K562 (cell line): ENCODE measurements around the gene DAPK3. TPM values are rescaled to one million over a fixed set of nuclear protein-coding genes. Genes with fewer than 3 reads are reported as not detected.
"Not testable (repeated sequence)": the region's sequence is repeated elsewhere in the genome, so short reads cannot be mapped to it uniquely, and the experiment has no call there.

Experiments used
- BCOR ChIP-seq: fragments of 450-650 bp; IDR thresholded peaks from 2 replicates; pipeline ENCODE4 v1.6.1; 2016
- C11orf30 ChIP-seq: fragments of 450-650 bp; IDR thresholded peaks from 2 replicates; pipeline ENCODE4 v1.6.1; 2016; ENCODE audit warnings: low read depth, mild to moderate bottlenecking
- CBFA2T3 ChIP-seq: fragments of 450-650 bp; IDR thresholded peaks from 2 replicates; pipeline ENCODE4 v1.6.1; 2017
- CEBPB ChIP-seq: fragments of 450-650 bp; IDR thresholded peaks from 2 replicates; pipeline ENCODE4 v1.6.1; 2016; ENCODE audit warnings: missing genetic modification characterization, missing compliant biosample characterization
- DPF2 ChIP-seq: fragments of 450-650 bp; IDR thresholded peaks from 2 replicates; pipeline ENCODE4 v1.6.1; 2016
- EP300 ChIP-seq: IDR thresholded peaks from 2 replicates; pipeline ENCODE4 v1.6.1; 2012; ENCODE audit warnings: low read length, improper control_type of control experiment
- EP400 ChIP-seq: fragments of 450-650 bp; IDR thresholded peaks from 2 replicates; pipeline ENCODE4 v1.6.1; 2017; ENCODE audit warnings: antibody characterized with exemption, mild to moderate bottlenecking, moderate library complexity
- HDGF ChIP-seq: fragments of 450-650 bp; IDR thresholded peaks from 2 replicates; pipeline ENCODE4 v1.6.1; 2016
- HMBOX1 ChIP-seq: sonication (generic); IDR thresholded peaks from 2 replicates; pipeline ENCODE4 v1.6.1; 2016
- ID3 ChIP-seq, 2 experiments: fragments of 250-450 bp in 1 of 2; fragments of 450-650 bp in 1 of 2; sonication (Bioruptor Pico) in 1 of 2; IDR thresholded peaks; 2 replicates each; pipeline versions ENCODE4 v1.6.1 to v1.8.0; 2016 to 2021; ENCODE audit warnings: mild to moderate bottlenecking in 2 of 2, moderate library complexity in 2 of 2, missing compliant biosample characterization in 1 of 2, missing genetic modification characterization in 1 of 2
- KDM1A ChIP-seq, 2 experiments: fragments of 450-650 bp; IDR thresholded peaks; 2 replicates each; pipeline ENCODE4 v1.6.1; 2016; ENCODE audit warnings: mild to moderate bottlenecking in 2 of 2
- MNT ChIP-seq, 2 experiments: fragments of 450-650 bp; conservative IDR thresholded peaks; 2 replicates each; pipeline ENCODE4 v1.6.1; 2017; ENCODE audit warnings: mild to moderate bottlenecking in 2 of 2, moderate library complexity in 2 of 2
- MTA1 ChIP-seq: fragments of 450-650 bp; IDR thresholded peaks from 2 replicates; pipeline ENCODE4 v1.6.1; 2017; ENCODE audit warnings: borderline replicate concordance
- MTA2 ChIP-seq: fragments of 450-650 bp; IDR thresholded peaks from 2 replicates; pipeline ENCODE4 v1.6.1; 2016; ENCODE audit warnings: low read depth
- SMARCC2 ChIP-seq: fragments of 450-650 bp; IDR thresholded peaks from 2 replicates; pipeline ENCODE4 v1.6.1; 2017; ENCODE audit warnings: antibody characterized with exemption, moderate library complexity, mild to moderate bottlenecking, low read depth
- TAF9B ChIP-seq: fragments of 450-650 bp; IDR thresholded peaks from 2 replicates; pipeline ENCODE4 v1.6.1; 2018; ENCODE audit warnings: mild to moderate bottlenecking; ENCODE audit not compliant: partially characterized antibody
- TAL1 ChIP-seq: fragments of 450-650 bp; IDR thresholded peaks from 2 replicates; pipeline ENCODE4 v1.6.1; 2016; ENCODE audit warnings: mild to moderate bottlenecking
- TOE1 ChIP-seq, 2 experiments: fragments of 450-650 bp in 1 of 2; sonication (generic) in 1 of 2; formaldehyde crosslinking in 1 of 2; IDR thresholded peaks; 2 replicates each; pipeline versions ENCODE4 v1.7.1 to v1.8.0; 2016 to 2022; ENCODE audit warnings: borderline replicate concordance in 2 of 2, mild to moderate bottlenecking in 2 of 2, antibody characterized with exemption in 1 of 2, inconsistent platforms in 1 of 2, low read depth in 1 of 2, missing genetic modification reagents in 1 of 2, moderate library complexity in 1 of 2
- VEZF1 ChIP-seq: fragments of 200-800 bp; sonication (Bioruptor generic); IDR thresholded peaks from 2 replicates; pipeline ENCODE4 v1.6.1; 2017; ENCODE audit warnings: missing genetic modification characterization, missing compliant biosample characterization
- ZNF592 ChIP-seq: fragments of 450-650 bp; IDR thresholded peaks from 2 replicates; pipeline ENCODE4 v1.6.1; 2017; ENCODE audit warnings: antibody characterized with exemption, mild to moderate bottlenecking
- polyA plus RNA-seq, 8 experiments: library from polyadenylated mRNA; depleted of rRNA in 4 of 8; stranded (reverse) in 5 of 8; unstranded in 3 of 8; fragments of >200 nt; fragmentation: Nextera tagmentation in 2 of 8; fragmentation: Illumina TruSeq in 1 of 8; extraction: Ambion mirVana in 2 of 8; extraction: Trizol in 1 of 8; gene quantifications; 2 replicates each; pipeline versions ENCODE4 v1.2.1 to v1.2.3, GENCODE V29; 2011 to 2014; ENCODE audit warnings: inconsistent platforms in 1 of 8, missing spikeins in 1 of 8
- total RNA-seq, 7 experiments: library from RNA; depleted of rRNA in 6 of 7; stranded (reverse); fragments of >200 nt in 6 of 7; fragmentation: Illumina TruSeq in 2 of 7; extraction: Trizol in 2 of 7; gene quantifications; 2 replicates each; pipeline versions ENCODE4 v1.2.1 to v1.2.3, GENCODE V29; 2011 to 2021; ENCODE audit warnings: low replicate concordance in 1 of 7

Gene DAPK3
- total and polyA plus RNA-seq, 9 of the 15 experiments (the other 6 are each of a cell fraction or from before 2014, with no cell fraction given): 0.14 to 63.4 (median 25.0) TPM

- not testable (repeated sequence) for TF ChIP-seq ID3 (CRISPR knock-in tag; IDR thresholded peaks at IDR 0.05); TOE1 (CRISPR knock-in tag; IDR thresholded peaks at IDR 0.05; ENCODE audit: borderline replicate concordance, low read depth)
- TF ChIP-seq ID3 (tag; IDR thresholded peaks at IDR 0.05) (0 out of 2 replicates have a peak, but pooled peaks have one; percentile 37), MTA1 (peak; percentile 69; the same call in 1 of the 2 replicates), CBFA2T3 (peak; percentile 67), HMBOX1 (0 out of 2 replicates have a peak, but pooled peaks have one; percentile 36), TAF9B (peak; percentile 59), KDM1A (IDR thresholded peaks at IDR 0.05) (peak; percentile 63 to 69), SMARCC2 (peak; percentile 80; the same call in 1 of the 2 replicates), MNT (conservative IDR thresholded peaks at IDR 0.05) (peak in 1 of 2 experiments; percentile 24; a peak in 1 of 4 replicates), BCOR (peak; percentile 56), C11orf30 (peak; percentile 91), HDGF (0 out of 2 replicates have a peak, but pooled peaks have one; percentile 70), EP300 (peak; percentile 52; the same call in 1 of the 2 replicates), DPF2 (peak; percentile 95), ZNF592 (peak; percentile 84; the same call in 1 of the 2 replicates), EP400 (peak; percentile 55), VEZF1 (CRISPR knock-in tag) (peak; percentile 34; the same call in 1 of the 2 replicates), TAL1 (peak; percentile 30; the same call in 1 of the 2 replicates), TOE1 (IDR thresholded peaks at IDR 0.05; ENCODE audit: borderline replicate concordance) (0 out of 2 replicates have a peak, but pooled peaks have one; percentile 22), CEBPB (tag) (peak; percentile 75), MTA2 (peak; percentile 68)
These were observed 34.5 kb upstream of the DAPK3 start (continued) for GRCh38 chr19:4005436-4005835.
